ENCODE data around the gene WIPF3. TPM values are rescaled to one million over a fixed set of nuclear protein-coding genes. Genes with fewer than 3 reads are reported as not detected.

WIPF3 gene
- total RNA-seq, 1 experiment from 2014 or later, result not detected

- POLR2A ChIA-PET, result interaction anchor here (0.9 kb wide), 1 partner anchor 19 kb away, joined by 3 read pairs; no protein-coding TSS in a partner anchor
- no TSS peak for BruUV-seq (replicated peaks)
- no peaks in the 10 kb centered on the region for H3K9me3 Mint-ChIP-seq (ENCODE audit: unreplicated experiment)
- no peak for TF ChIP-seq CTCF (IDR thresholded peaks at IDR 0.05; ENCODE audit: unreplicated experiment)
- no peaks in the 10 kb centered on the region for H3K4me1 Mint-ChIP-seq (ENCODE audit: insufficient read depth, unreplicated experiment)
- H3K27ac Mint-ChIP-seq (ENCODE audit: low read depth, unreplicated experiment), result no peak overlapping the region
- intact Hi-C loops (cut with micrococcal nuclease), result no loop called here
- H3K36me3 Mint-ChIP-seq (ENCODE audit: insufficient read depth, unreplicated experiment), result peaks cover 39% of the 10 kb centered on the region
- H3K27me3 Mint-ChIP-seq (ENCODE audit: insufficient read depth, unreplicated experiment), result no peaks in the 10 kb centered on the region
- DNase-seq (ENCODE audit: unreplicated experiment), result no peak
- H3K4me3 Mint-ChIP-seq (ENCODE audit: unreplicated experiment), result no peak overlapping the region
- CTCF ChIA-PET, result interaction anchor here (1.9 kb wide), 1 partner anchor 24 kb away, joined by 8 read pairs; no protein-coding TSS in a partner anchor
Observed at GRCh38 chr7:29945259-29945809, 139.0 kb downstream of the WIPF3 start.

- intact Hi-C loops (cut with micrococcal nuclease), result loop anchor here (2.0 kb wide), 1 partner anchor 116 kb away; no protein-coding TSS in a partner anchor
- CTCF ChIA-PET, result interaction anchor here (0.6 to 1.9 kb wide), 3 partner anchors 8 to 25 kb away, joined by 3 to 8 read pairs (median 5); no protein-coding TSS in a partner anchor
- Mint-ChIP-seq H3K4me1 (ENCODE audit: insufficient read depth, unreplicated experiment) (no peaks in the 10 kb centered on the region), H3K9me3 (ENCODE audit: unreplicated experiment) (no peaks in the 10 kb centered on the region), H3K36me3 (ENCODE audit: insufficient read depth, unreplicated experiment) (peaks cover 39% of the 10 kb centered on the region), H3K4me3 (ENCODE audit: unreplicated experiment) (no peak overlapping the region), H3K27ac (ENCODE audit: low read depth, unreplicated experiment) (no peak overlapping the region), H3K27me3 (ENCODE audit: insufficient read depth, unreplicated experiment) (no peaks in the 10 kb centered on the region)
- DNase-seq (ENCODE audit: unreplicated experiment), result peak; percentile 54
- POLR2A ChIA-PET, result interaction anchor here (1.1 kb wide), 1 partner anchor 11 kb away, joined by 3 read pairs; no protein-coding TSS in a partner anchor
- peak; percentile 34 for TF ChIP-seq CTCF (IDR thresholded peaks at IDR 0.05; ENCODE audit: unreplicated experiment)
- no TSS peak for BruUV-seq (replicated peaks)
Observed at GRCh38 chr7:29946428-29947186, 140.3 kb downstream of the WIPF3 start.

GRCh38 chr7:29948587-29948986, 142.3 kb downstream of the WIPF3 start:
- DNase-seq (ENCODE audit: unreplicated experiment), result no peak
- Mint-ChIP-seq H3K36me3 (ENCODE audit: insufficient read depth, unreplicated experiment) (peaks cover 51% of the 10 kb centered on the region), H3K27ac (ENCODE audit: low read depth, unreplicated experiment) (no peak overlapping the region), H3K27me3 (ENCODE audit: insufficient read depth, unreplicated experiment) (no peaks in the 10 kb centered on the region), H3K9me3 (ENCODE audit: unreplicated experiment) (no peaks in the 10 kb centered on the region), H3K4me1 (ENCODE audit: insufficient read depth, unreplicated experiment) (no peaks in the 10 kb centered on the region), H3K4me3 (ENCODE audit: unreplicated experiment) (no peak overlapping the region)
- ChIA-PET POLR2A (no interaction called here), CTCF (interaction anchor here (1.1 kb wide), 1 partner anchor 9 kb away, joined by 4 read pairs; no protein-coding TSS in a partner anchor)
- TF ChIP-seq CTCF (IDR thresholded peaks at IDR 0.05; ENCODE audit: unreplicated experiment), result no peak
- intact Hi-C loops (cut with micrococcal nuclease), result no loop called here
- BruUV-seq (replicated peaks), result no TSS peak

- BruUV-seq (replicated peaks), result no TSS peak
- DNase-seq (ENCODE audit: unreplicated experiment), result no peak
- CTCF ChIA-PET, result interaction anchor here (0.6 kb wide), 2 partner anchors 29 to 200 kb away, joined by 3 read pairs; no protein-coding TSS in a partner anchor
- H3K27ac Mint-ChIP-seq (ENCODE audit: low read depth, unreplicated experiment), result no peak overlapping the region
- no peak for TF ChIP-seq CTCF (IDR thresholded peaks at IDR 0.05; ENCODE audit: unreplicated experiment)
- POLR2A ChIA-PET, result no interaction called here
- no peaks in the 10 kb centered on the region for H3K27me3 Mint-ChIP-seq (ENCODE audit: insufficient read depth, unreplicated experiment)
- peaks cover 41% of the 10 kb centered on the region for H3K36me3 Mint-ChIP-seq (ENCODE audit: insufficient read depth, unreplicated experiment)
- no peaks in the 10 kb centered on the region for H3K4me1 Mint-ChIP-seq (ENCODE audit: insufficient read depth, unreplicated experiment)
- H3K9me3 Mint-ChIP-seq (ENCODE audit: unreplicated experiment), result no peaks in the 10 kb centered on the region
- no peak overlapping the region for H3K4me3 Mint-ChIP-seq (ENCODE audit: unreplicated experiment)
- intact Hi-C loops (cut with micrococcal nuclease), result no loop called here
Observed at GRCh38 chr7:29950480-29950879, 144.2 kb downstream of the WIPF3 start.

Data from MCF 10A (cell line).